Activated naive CD4-positive, alpha-beta T cell (primary cell): ENCODE measurements around the gene TMBIM6.
"Not testable (repeated sequence)": the region's sequence is repeated elsewhere in the genome, so short reads cannot be mapped to it uniquely, and the experiment has no call there.

ENCODE experiments used
- DNase-seq, 4 experiments: peaks; one replicate each; lab custom pipeline; 2025; lab: John Stamatoyannopoulos, UW

TMBIM6 gene

GRCh38 chr12:49740930-49741881 lies at the start of gene TMBIM6:
TMBIM6 (plus strand) TSS chr12:49741557; CDS start chr12:49752494, 10,937 bp downstream.
- DNase-seq: peak; percentile 96 to 98 (median 97)

- no peak for DNase-seq
Measured at GRCh38 chr12:49692851-49693250, 48.5 kb upstream of the TMBIM6 start.

- no peak for DNase-seq
Measured at GRCh38 chr12:49693931-49694444, 47.4 kb upstream of the TMBIM6 start.

GRCh38 chr12:49696723-49697122 lies 44.6 kb upstream of the TMBIM6 start:
- no peak for DNase-seq

GRCh38 chr12:49697808-49698207 lies 43.5 kb upstream of the TMBIM6 start:
- DNase-seq: no peak

GRCh38 chr12:49698619-49699545 lies 42.5 kb upstream of the TMBIM6 start:
- no peak for DNase-seq

- no peak for DNase-seq
Measured at GRCh38 chr12:49702009-49702408, 39.3 kb upstream of the TMBIM6 start.

- DNase-seq: no peak
Measured at GRCh38 chr12:49702676-49703215, 38.6 kb upstream of the TMBIM6 start.

- DNase-seq: no peak
Measured at GRCh38 chr12:49703647-49704137, 37.7 kb upstream of the TMBIM6 start.

GRCh38 chr12:49705479-49706134 lies 35.8 kb upstream of the TMBIM6 start:
- no peak for DNase-seq

GRCh38 chr12:49706351-49707127 lies 34.8 kb upstream of the TMBIM6 start:
- DNase-seq: peak in 1 of 4 experiments; percentile 57

- DNase-seq: peak; percentile 96 to 99 (median 98)
Measured at GRCh38 chr12:49707128-49707811, 34.1 kb upstream of the TMBIM6 start, which contains the start of gene FMNL3. FMNL3 (minus strand) TSS chr12:49707405; CDS start chr12:49707180, 225 bp downstream.

GRCh38 chr12:49707812-49708147 lies 33.6 kb upstream of the TMBIM6 start:
- no peak for DNase-seq

GRCh38 chr12:49708851-49709250 lies 32.5 kb upstream of the TMBIM6 start:
- no peak for DNase-seq

GRCh38 chr12:49713952-49714351 lies 27.4 kb upstream of the TMBIM6 start:
- not testable (repeated sequence) for DNase-seq

- DNase-seq: no peak
Measured at GRCh38 chr12:49716553-49716952, 24.8 kb upstream of the TMBIM6 start.

- not testable (repeated sequence) for DNase-seq
Measured at GRCh38 chr12:49717800-49718199, 23.6 kb upstream of the TMBIM6 start.

GRCh38 chr12:49720214-49720613 lies 21.1 kb upstream of the TMBIM6 start:
- DNase-seq: no peak

- not testable (repeated sequence) for DNase-seq
Measured at GRCh38 chr12:49721355-49721754, 20.0 kb upstream of the TMBIM6 start.

GRCh38 chr12:49728446-49728845 lies 12.9 kb upstream of the TMBIM6 start:
- no peak for DNase-seq
